GM12878 (cell line): ENCODE measurements around the gene ANKMY1. TPM values are rescaled to one million over a fixed set of nuclear protein-coding genes. Genes with fewer than 3 reads are reported as not detected.
A peak's percentile ranks its signal among the peaks of the same experiment; 100 is the strongest.

Experiments used
- CREM ChIP-seq: IDR thresholded peaks from 2 replicates; pipeline ENCODE4 v1.6.1; 2014; ENCODE audit warnings: antibody characterized with exemption, low read depth
- EGR1 ChIP-seq, 2 experiments: IDR thresholded peaks; 1 replicate in 1 of 2; 2 replicates in 1 of 2; pipeline ENCODE4 v1.6.1; 2011 to 2012; ENCODE audit warnings: low read depth in 2 of 2, low read length in 2 of 2, borderline replicate concordance in 1 of 2, mild to moderate bottlenecking in 1 of 2, moderate library complexity in 1 of 2
- HDGF ChIP-seq: fragments of 450-650 bp; IDR thresholded peaks from 2 replicates; pipeline ENCODE4 v1.6.1; 2016; ENCODE audit warnings: antibody characterized with exemption
- PAX8 ChIP-seq: fragments of 450-650 bp; IDR thresholded peaks from 2 replicates; pipeline ENCODE4 v1.6.1; 2017; ENCODE audit warnings: mild to moderate bottlenecking, moderate library complexity
- POLR2AphosphoS5 ChIP-seq: IDR thresholded peaks from 2 replicates; pipeline ENCODE4 v1.6.1; 2011; ENCODE audit warnings: mild to moderate bottlenecking, low read length, inconsistent platforms
- POU2F2 ChIP-seq: IDR thresholded peaks from 3 replicates; pipeline ENCODE4 v1.6.1; 2011; ENCODE audit warnings: low read depth, mild to moderate bottlenecking, low read length, borderline replicate concordance
- RAD21 ChIP-seq: IDR thresholded peaks from 2 replicates; pipeline ENCODE4 v1.6.1; 2011; ENCODE audit warnings: mild to moderate bottlenecking, low read depth, low read length, moderate library complexity; ENCODE audit not compliant: insufficient read depth
- RFX5 ChIP-seq: IDR thresholded peaks from 2 replicates; pipeline ENCODE4 v1.6.1; 2011; ENCODE audit warnings: low read depth, low read length, improper control_type of control experiment
- SMAD5 ChIP-seq: IDR thresholded peaks from 2 replicates; pipeline ENCODE4 v1.6.1; 2016; ENCODE audit warnings: antibody characterized with exemption, low read depth
- TARDBP ChIP-seq: IDR thresholded peaks from 2 replicates; pipeline ENCODE4 v1.6.1; 2016; ENCODE audit warnings: borderline replicate concordance
- TCF3 ChIP-seq: IDR thresholded peaks from 2 replicates; pipeline ENCODE4 v1.6.1; 2012; ENCODE audit warnings: low read depth, mild to moderate bottlenecking, low read length, borderline replicate concordance; ENCODE audit not compliant: insufficient read depth
- YY1 ChIP-seq: IDR thresholded peaks from 2 replicates; pipeline ENCODE4 v1.6.1; 2011; ENCODE audit warnings: low read depth, mild to moderate bottlenecking, low read length
- ZNF24 ChIP-seq: fragments of 450-650 bp; IDR thresholded peaks from 2 replicates; pipeline ENCODE4 v1.6.1; 2017; ENCODE audit warnings: antibody characterized with exemption, mild to moderate bottlenecking
- polyA plus RNA-seq, 11 experiments: library from polyadenylated mRNA; depleted of rRNA in 4 of 11; unstranded in 6 of 11; stranded (reverse) in 5 of 11; fragments of >200 nt; fragmentation: Nextera tagmentation in 4 of 11; fragmentation: Illumina TruSeq in 1 of 11; extraction: Ambion mirVana in 4 of 11; extraction: Trizol in 1 of 11; gene quantifications; 1 replicate in 1 of 11; 2 replicates in 10 of 11; pipeline versions ENCODE4 v1.2.1 to v1.2.3, GENCODE V29; 2011 to 2016; ENCODE audit warnings: inconsistent platforms in 2 of 11, missing spikeins in 2 of 11, low read depth in 1 of 11
- total RNA-seq, 4 experiments: library from RNA; depleted of rRNA in 3 of 4; stranded (reverse); fragments of >200 nt in 3 of 4; fragmentation: Illumina TruSeq in 1 of 4; extraction: Trizol in 1 of 4; gene quantifications; 2 replicates each; pipeline versions ENCODE4 v1.2.1 to v1.2.3, GENCODE V29; 2013 to 2021
- TF ChIP-seq, protein P1 (sequence below): IDR thresholded peaks from 2 replicates; pipeline ENCODE4 v1.6.1; 2012; ENCODE audit warnings: mild to moderate bottlenecking, low read depth, low read length
- TF ChIP-seq, protein P2 (sequence below): IDR thresholded peaks from 2 replicates; pipeline ENCODE4 v1.6.1; 2011; ENCODE audit warnings: low read depth, low read length, improper control_type of control experiment, borderline replicate concordance
- TF ChIP-seq, protein P3 (sequence below): IDR thresholded peaks from 2 replicates; pipeline ENCODE4 v1.6.1; 2012; ENCODE audit warnings: low read depth, low read length, improper control_type of control experiment
- TF ChIP-seq, protein P4 (sequence below): IDR thresholded peaks from 2 replicates; pipeline ENCODE4 v1.6.1; 2012; ENCODE audit warnings: low read depth, low read length, improper control_type of control experiment
- TF ChIP-seq, protein P5 (sequence below): fragments of 450-650 bp; conservative IDR thresholded peaks from 2 replicates; pipeline ENCODE4 v1.6.1; 2017; ENCODE audit warnings: mild to moderate bottlenecking, moderate library complexity
- TF ChIP-seq, protein P6 (sequence below): fragments of 450-650 bp; IDR thresholded peaks from 2 replicates; pipeline ENCODE4 v1.6.1; 2016; ENCODE audit warnings: mild to moderate bottlenecking

Gene ANKMY1
- total and polyA plus RNA-seq, 10 of the 15 experiments (the other 5 are each of a cell fraction or from before 2014, with no cell fraction given): 1.1 to 15.3 (median 11.1) TPM

DNA sequence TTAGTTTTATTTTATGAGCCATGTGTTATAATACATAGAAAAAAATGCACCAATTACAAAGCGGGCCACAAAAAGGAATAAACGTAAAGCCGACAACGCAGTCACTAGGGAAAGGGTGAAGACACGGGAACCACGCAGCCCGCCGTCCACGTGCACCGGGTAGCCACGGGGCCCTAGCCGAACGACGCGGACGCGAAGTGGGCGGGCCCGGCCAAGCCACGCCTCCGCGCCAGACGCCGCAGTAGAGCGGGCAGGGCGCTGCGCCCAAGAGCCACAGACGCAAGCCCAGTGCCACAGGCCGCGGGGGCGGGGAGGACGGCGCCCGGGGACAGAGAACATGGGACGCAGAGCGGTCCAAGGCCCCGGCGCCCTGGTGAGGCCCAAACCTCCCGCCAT lies 2.3 kb upstream of the ANKMY1 start, which contains the start of gene DUSP28 (continued):
- TF ChIP-seq, protein P1, sequence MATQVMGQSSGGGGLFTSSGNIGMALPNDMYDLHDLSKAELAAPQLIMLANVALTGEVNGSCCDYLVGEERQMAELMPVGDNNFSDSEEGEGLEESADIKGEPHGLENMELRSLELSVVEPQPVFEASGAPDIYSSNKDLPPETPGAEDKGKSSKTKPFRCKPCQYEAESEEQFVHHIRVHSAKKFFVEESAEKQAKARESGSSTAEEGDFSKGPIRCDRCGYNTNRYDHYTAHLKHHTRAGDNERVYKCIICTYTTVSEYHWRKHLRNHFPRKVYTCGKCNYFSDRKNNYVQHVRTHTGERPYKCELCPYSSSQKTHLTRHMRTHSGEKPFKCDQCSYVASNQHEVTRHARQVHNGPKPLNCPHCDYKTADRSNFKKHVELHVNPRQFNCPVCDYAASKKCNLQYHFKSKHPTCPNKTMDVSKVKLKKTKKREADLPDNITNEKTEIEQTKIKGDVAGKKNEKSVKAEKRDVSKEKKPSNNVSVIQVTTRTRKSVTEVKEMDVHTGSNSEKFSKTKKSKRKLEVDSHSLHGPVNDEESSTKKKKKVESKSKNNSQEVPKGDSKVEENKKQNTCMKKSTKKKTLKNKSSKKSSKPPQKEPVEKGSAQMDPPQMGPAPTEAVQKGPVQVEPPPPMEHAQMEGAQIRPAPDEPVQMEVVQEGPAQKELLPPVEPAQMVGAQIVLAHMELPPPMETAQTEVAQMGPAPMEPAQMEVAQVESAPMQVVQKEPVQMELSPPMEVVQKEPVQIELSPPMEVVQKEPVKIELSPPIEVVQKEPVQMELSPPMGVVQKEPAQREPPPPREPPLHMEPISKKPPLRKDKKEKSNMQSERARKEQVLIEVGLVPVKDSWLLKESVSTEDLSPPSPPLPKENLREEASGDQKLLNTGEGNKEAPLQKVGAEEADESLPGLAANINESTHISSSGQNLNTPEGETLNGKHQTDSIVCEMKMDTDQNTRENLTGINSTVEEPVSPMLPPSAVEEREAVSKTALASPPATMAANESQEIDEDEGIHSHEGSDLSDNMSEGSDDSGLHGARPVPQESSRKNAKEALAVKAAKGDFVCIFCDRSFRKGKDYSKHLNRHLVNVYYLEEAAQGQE: 0 out of 2 replicates have a peak, but pooled peaks have one; percentile 15
- no peak for TF ChIP-seq RAD21
- peak; percentile 66 for TF ChIP-seq SMAD5
- TF ChIP-seq ZNF24: no peak
- TF ChIP-seq, protein P2, sequence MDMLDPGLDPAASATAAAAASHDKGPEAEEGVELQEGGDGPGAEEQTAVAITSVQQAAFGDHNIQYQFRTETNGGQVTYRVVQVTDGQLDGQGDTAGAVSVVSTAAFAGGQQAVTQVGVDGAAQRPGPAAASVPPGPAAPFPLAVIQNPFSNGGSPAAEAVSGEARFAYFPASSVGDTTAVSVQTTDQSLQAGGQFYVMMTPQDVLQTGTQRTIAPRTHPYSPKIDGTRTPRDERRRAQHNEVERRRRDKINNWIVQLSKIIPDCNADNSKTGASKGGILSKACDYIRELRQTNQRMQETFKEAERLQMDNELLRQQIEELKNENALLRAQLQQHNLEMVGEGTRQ: peak; percentile 42; the same call in 1 of the 2 replicates
- TF ChIP-seq POLR2AphosphoS5: peak; percentile 42
- peak; percentile 93 for TF ChIP-seq RFX5
- TF ChIP-seq TCF3: 0 out of 2 replicates have a peak, but pooled peaks have one; percentile 42
- no peak for TF ChIP-seq TARDBP
- TF ChIP-seq CREM: peak; percentile 72
- TF ChIP-seq, protein P3, sequence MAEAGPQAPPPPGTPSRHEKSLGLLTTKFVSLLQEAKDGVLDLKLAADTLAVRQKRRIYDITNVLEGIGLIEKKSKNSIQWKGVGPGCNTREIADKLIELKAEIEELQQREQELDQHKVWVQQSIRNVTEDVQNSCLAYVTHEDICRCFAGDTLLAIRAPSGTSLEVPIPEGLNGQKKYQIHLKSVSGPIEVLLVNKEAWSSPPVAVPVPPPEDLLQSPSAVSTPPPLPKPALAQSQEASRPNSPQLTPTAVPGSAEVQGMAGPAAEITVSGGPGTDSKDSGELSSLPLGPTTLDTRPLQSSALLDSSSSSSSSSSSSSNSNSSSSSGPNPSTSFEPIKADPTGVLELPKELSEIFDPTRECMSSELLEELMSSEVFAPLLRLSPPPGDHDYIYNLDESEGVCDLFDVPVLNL: no peak
- peak in 1 of 2 experiments; percentile 89; a peak in 2 of 3 replicates for TF ChIP-seq EGR1 (IDR thresholded peaks at IDR 0.05; ENCODE audit: borderline replicate concordance in 1 of 2, low read depth in 2 of 2, low read length in 2 of 2)
- TF ChIP-seq, protein P4, sequence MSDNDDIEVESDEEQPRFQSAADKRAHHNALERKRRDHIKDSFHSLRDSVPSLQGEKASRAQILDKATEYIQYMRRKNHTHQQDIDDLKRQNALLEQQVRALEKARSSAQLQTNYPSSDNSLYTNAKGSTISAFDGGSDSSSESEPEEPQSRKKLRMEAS: peak; percentile 99
- 0 out of 2 replicates have a peak, but pooled peaks have one; percentile 19 for TF ChIP-seq HDGF
- peak; percentile 36; the same call in 1 of the 2 replicates for TF ChIP-seq YY1
- TF ChIP-seq, protein P5, sequence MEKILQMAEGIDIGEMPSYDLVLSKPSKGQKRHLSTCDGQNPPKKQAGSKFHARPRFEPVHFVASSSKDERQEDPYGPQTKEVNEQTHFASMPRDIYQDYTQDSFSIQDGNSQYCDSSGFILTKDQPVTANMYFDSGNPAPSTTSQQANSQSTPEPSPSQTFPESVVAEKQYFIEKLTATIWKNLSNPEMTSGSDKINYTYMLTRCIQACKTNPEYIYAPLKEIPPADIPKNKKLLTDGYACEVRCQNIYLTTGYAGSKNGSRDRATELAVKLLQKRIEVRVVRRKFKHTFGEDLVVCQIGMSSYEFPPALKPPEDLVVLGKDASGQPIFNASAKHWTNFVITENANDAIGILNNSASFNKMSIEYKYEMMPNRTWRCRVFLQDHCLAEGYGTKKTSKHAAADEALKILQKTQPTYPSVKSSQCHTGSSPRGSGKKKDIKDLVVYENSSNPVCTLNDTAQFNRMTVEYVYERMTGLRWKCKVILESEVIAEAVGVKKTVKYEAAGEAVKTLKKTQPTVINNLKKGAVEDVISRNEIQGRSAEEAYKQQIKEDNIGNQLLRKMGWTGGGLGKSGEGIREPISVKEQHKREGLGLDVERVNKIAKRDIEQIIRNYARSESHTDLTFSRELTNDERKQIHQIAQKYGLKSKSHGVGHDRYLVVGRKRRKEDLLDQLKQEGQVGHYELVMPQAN: 0 out of 2 replicates have a peak, but pooled peaks have one; percentile 40
- no peak for TF ChIP-seq PAX8
- peak; percentile 42; the same call in 2 of the 3 replicates for TF ChIP-seq POU2F2
- TF ChIP-seq, protein P6, sequence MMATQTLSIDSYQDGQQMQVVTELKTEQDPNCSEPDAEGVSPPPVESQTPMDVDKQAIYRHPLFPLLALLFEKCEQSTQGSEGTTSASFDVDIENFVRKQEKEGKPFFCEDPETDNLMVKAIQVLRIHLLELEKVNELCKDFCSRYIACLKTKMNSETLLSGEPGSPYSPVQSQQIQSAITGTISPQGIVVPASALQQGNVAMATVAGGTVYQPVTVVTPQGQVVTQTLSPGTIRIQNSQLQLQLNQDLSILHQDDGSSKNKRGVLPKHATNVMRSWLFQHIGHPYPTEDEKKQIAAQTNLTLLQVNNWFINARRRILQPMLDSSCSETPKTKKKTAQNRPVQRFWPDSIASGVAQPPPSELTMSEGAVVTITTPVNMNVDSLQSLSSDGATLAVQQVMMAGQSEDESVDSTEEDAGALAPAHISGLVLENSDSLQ: no peak
